ENCODE results near the gene PPAT. TPM values are rescaled to one million over a fixed set of nuclear protein-coding genes. Genes with fewer than 3 reads are reported as not detected.
"Not testable (repeated sequence)": the region's sequence is repeated elsewhere in the genome, so short reads cannot be mapped to it uniquely, and the experiment has no call there.

The PPAT gene
- total RNA-seq, 1 experiment from 2014 or later = 40.6 TPM

- peaks cover 13% of the 10 kb centered on the region; the same call in 1 of the 2 replicates for H3K36me3 ChIP-seq
- peaks cover 8% of the 10 kb centered on the region for H3K4me1 ChIP-seq (replicated peaks)
- no peaks in the 10 kb centered on the region for H3K9me3 ChIP-seq (replicated peaks)
- no peak for DNase-seq (ENCODE audit: low read depth in 1 of 2, low spot score in 2 of 2)
- peak overlapping the region; percentile 50 for H3K4me3 ChIP-seq
- peak overlapping the region; percentile 66 for H3K27ac ChIP-seq
- H3K27me3 ChIP-seq (replicated peaks) = no peaks in the 10 kb centered on the region
Observed at GRCh38 chr4:56388306-56388705, 47.1 kb downstream of the PPAT start.

DNA sequence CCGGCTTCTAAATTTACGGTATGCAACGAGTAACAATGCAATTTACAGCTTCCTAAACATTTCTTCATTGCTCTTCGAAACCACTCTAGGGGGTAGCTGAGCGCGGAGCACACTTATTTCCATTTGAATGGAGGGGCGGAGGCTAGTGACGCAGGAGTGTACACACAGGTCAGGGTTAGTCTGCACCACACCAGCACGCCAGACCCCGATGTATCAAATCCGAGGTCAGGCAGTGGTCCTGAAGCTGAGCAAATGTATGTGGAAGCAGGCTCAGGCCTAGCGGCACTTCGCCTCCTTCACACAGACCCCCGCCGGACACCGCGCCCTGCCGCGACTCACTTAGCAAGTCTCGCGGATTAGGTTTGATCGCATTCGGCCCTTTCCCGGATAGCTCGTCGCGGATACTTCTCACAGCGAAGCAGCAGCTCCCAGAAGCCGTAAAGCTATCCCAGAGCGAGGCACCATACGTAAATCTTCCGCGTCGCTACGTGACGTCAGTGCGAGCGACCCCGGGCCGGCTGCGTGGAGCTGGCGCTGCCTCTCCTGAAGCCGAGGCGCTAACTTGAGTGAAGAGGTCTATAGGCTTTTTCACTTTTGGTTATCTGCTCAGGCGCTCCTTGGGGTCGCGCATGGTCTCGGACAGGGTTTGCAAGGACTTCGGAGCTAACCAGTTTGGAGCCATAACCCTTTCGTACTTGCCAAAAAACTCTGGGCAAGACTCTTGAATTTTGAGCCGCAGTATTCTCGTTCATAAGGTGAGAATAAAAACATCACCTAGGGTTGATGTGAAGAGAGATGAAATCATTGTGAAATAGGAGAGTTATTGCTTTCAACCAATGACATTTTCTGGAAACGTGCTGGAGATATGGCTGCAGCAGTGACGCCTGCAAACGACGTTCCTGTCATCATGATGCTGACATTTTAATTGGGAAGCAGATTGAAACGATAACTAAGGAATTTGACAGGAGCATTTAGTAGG lies 48.1 kb downstream of the PPAT start, which contains the start of gene AASDH:
Gene AASDH (minus strand): TSS at position 469 of the 979 bp plus-strand sequence. CDS start 3,192 bp downstream, outside the sequence.
- H3K36me3 ChIP-seq = peaks cover 6% of the 10 kb centered on the region; the same call in 1 of the 2 replicates
- peaks cover 8% of the 10 kb centered on the region for H3K4me1 ChIP-seq (replicated peaks)
- H3K27ac ChIP-seq = peak within 1 kb of the TSS; percentile 66
- peak; percentile 92 to 95 for DNase-seq (ENCODE audit: low read depth in 1 of 2, low spot score in 2 of 2)
- H3K4me3 ChIP-seq = peak within 1 kb of the TSS; percentile 50
- H3K27me3 ChIP-seq (replicated peaks) = no peaks in the 10 kb centered on the region
- no peaks in the 10 kb centered on the region for H3K9me3 ChIP-seq (replicated peaks)

GRCh38 chr4:56386091-56386490 lies 49.3 kb downstream of the PPAT start:
- Histone ChIP-seq H3K4me3 (no peak overlapping the region), H3K27me3 (replicated peaks) (no peaks in the 10 kb centered on the region), H3K36me3 (no peaks in the 10 kb centered on the region), H3K4me1 (replicated peaks) (peaks cover 8% of the 10 kb centered on the region), H3K27ac (no peak overlapping the region), H3K9me3 (replicated peaks) (no peaks in the 10 kb centered on the region)
- no peak for DNase-seq (ENCODE audit: low read depth in 1 of 2, low spot score in 2 of 2)

- Histone ChIP-seq H3K27me3 (replicated peaks) (no peaks in the 10 kb centered on the region), H3K27ac (no peak overlapping the region), H3K9me3 (replicated peaks) (no peaks in the 10 kb centered on the region), H3K4me1 (replicated peaks) (no peaks in the 10 kb centered on the region), H3K36me3 (peaks cover 4% of the 10 kb centered on the region; the same call in 1 of the 2 replicates), H3K4me3 (no peak overlapping the region)
- no peak for DNase-seq (ENCODE audit: low read depth in 1 of 2, low spot score in 2 of 2)
Observed at GRCh38 chr4:56375458-56375857, 60.0 kb downstream of the PPAT start.

DNA sequence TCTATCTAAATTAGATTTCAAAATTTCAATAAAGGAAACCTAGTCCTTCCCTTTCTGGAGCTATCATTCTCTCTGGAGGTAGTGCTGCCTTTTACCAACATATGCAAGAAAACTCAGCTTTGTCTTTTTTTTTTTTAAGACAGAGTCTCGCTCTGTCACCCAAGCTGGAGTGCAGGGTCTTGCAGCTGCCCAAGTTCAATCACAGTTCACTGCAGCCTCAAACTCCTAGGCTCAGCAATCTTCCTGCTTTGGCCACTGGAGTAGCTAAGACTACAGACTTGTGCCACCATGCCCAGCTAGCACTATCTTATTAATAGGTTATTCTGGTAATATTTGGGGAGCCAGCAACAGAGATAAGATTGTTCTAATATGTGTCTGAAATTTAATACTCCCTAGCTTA lies 60.5 kb downstream of the PPAT start:
- H3K4me3 ChIP-seq = no peak overlapping the region
- no peak overlapping the region for H3K27ac ChIP-seq
- DNase-seq (ENCODE audit: low read depth in 1 of 2, low spot score in 2 of 2) = no peak
- peaks cover 8% of the 10 kb centered on the region; the same call in 1 of the 2 replicates for H3K36me3 ChIP-seq
- no peaks in the 10 kb centered on the region for H3K9me3 ChIP-seq (replicated peaks)
- no peaks in the 10 kb centered on the region for H3K27me3 ChIP-seq (replicated peaks)
- no peaks in the 10 kb centered on the region for H3K4me1 ChIP-seq (replicated peaks)

- no peaks in the 10 kb centered on the region for H3K27me3 ChIP-seq (replicated peaks)
- H3K27ac ChIP-seq = no peak overlapping the region
- H3K4me3 ChIP-seq = no peak overlapping the region
- no peaks in the 10 kb centered on the region for H3K9me3 ChIP-seq (replicated peaks)
- H3K36me3 ChIP-seq = peaks cover 8% of the 10 kb centered on the region; the same call in 1 of the 2 replicates
- no peak for DNase-seq (ENCODE audit: low read depth in 1 of 2, low spot score in 2 of 2)
- no peaks in the 10 kb centered on the region for H3K4me1 ChIP-seq (replicated peaks)
Observed at GRCh38 chr4:56372774-56373173, 62.6 kb downstream of the PPAT start.

DNA sequence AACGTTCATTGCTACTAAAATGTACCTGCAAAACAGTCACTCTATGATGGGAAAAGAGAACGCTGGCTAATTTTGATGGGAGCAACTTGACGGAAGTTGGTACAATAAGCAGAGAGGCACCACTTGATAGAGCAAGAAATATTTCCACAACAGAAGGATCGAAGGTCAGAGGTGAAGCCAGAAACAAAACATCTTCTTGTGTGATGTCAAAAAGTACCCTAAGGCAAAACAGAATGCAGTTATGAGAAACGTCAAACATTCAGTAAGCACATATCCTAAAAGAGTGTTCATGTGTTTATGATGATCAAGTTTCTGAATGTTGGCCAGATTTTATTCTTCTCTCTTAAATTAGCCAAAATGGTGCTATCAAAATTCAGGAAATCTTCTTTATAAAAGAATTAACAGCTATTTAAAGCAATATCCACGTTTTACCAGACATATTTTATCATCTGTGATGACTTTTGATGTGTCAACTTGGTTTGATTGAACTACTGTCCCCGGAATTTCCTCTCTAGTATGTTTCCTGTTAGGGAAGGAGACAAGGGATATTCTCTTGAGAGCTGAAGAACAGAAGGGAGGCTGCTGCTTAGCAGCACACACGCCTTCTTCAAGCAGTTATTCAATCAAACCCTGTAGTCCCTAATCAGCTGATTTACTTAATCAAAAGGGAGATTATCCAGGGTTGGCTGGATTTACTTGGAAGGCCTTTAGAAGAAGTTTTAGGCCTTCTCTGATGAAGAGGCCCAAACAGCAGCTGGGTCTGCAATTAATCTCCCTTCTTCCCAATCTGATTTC lies 63.8 kb downstream of the PPAT start:
- Histone ChIP-seq H3K27me3 (replicated peaks) (no peaks in the 10 kb centered on the region), H3K4me1 (replicated peaks) (no peaks in the 10 kb centered on the region), H3K9me3 (replicated peaks) (no peaks in the 10 kb centered on the region), H3K27ac (no peak overlapping the region), H3K36me3 (peaks cover 8% of the 10 kb centered on the region; the same call in 1 of the 2 replicates), H3K4me3 (no peak overlapping the region)
- DNase-seq (ENCODE audit: low read depth in 1 of 2, low spot score in 2 of 2) = no peak

DNA sequence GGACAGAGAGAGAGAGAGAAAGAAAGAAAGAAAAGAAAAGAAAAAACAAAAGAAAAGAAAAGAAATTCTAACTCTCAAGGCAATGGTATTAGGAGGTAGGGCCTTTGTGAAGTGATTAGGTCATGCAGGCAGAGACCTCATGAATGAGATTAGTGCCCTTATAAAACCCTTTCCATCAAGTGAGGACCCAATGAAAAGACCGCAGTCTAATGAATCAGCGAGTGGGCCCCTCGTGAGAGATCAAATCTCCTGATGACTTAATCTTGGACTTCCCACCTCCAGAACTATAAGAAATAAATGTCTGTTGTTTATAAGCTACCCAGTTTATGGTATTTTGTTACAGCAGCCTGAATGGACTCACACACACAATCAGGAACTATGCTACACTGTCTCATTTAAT lies 65.0 kb downstream of the PPAT start:
- no peaks in the 10 kb centered on the region for H3K9me3 ChIP-seq (replicated peaks)

GRCh38 chr4:56362981-56363380 lies 72.4 kb downstream of the PPAT start:
- not testable (repeated sequence) for H3K4me3 ChIP-seq; H3K4me1 ChIP-seq (replicated peaks); H3K9me3 ChIP-seq (replicated peaks); H3K36me3 ChIP-seq; H3K27ac ChIP-seq; DNase-seq (ENCODE audit: low read depth in 1 of 2, low spot score in 2 of 2); H3K27me3 ChIP-seq (replicated peaks)

More for the DNA sequence above, 65.0 kb downstream of the PPAT start:
- no peaks in the 10 kb centered on the region for H3K27me3 ChIP-seq (replicated peaks)
- no peak overlapping the region for H3K27ac ChIP-seq
- no peaks in the 10 kb centered on the region for H3K4me1 ChIP-seq (replicated peaks)
- H3K36me3 ChIP-seq = peaks cover 8% of the 10 kb centered on the region; the same call in 1 of the 2 replicates
- H3K4me3 ChIP-seq = no peak overlapping the region
- no peak for DNase-seq (ENCODE audit: low read depth in 1 of 2, low spot score in 2 of 2)

DNA sequence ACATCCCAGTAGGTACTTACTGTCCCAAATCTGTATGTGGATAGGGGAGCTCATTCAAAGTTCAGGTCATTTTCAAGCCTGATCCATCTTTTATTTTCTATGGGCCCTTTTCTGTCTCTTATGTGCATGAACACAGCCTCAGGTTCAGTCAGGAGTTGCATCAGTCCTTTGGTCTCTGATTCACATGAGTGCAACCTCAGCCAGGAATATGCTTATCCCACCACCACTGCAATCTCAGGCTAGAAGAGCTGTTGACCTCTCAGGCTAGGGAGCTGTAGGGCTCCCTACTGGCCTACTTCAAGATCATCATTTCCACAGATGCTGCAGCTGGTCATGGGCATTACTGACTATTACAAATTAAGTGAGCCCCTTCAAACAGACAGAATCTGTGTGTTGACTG lies 75.3 kb downstream of the PPAT start:
- H3K4me1 ChIP-seq (replicated peaks) = no peaks in the 10 kb centered on the region
- no peak for DNase-seq (ENCODE audit: low read depth in 1 of 2, low spot score in 2 of 2)
- no peaks in the 10 kb centered on the region for H3K9me3 ChIP-seq (replicated peaks)
- H3K4me3 ChIP-seq = no peak overlapping the region
- no peaks in the 10 kb centered on the region for H3K27me3 ChIP-seq (replicated peaks)
- no peak overlapping the region for H3K27ac ChIP-seq
- no peaks in the 10 kb centered on the region for H3K36me3 ChIP-seq

DNA sequence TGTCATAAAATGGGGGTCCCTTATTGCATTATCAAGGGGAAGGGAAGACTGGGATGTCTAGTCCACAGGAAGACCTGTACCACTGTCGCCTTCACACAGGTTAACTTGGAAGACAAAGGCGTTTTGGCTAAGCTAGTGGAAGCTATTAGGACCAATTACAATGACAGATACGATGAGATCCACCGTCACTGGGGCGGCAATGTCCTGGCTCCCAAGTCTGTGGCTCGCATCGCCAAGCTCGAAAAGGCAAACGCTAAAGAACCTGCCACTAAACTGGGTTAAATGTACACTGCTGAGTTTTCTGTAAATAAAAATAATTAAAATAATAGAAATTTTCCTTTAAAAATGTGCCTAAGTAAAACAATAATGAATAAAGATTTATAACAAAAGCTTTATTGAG lies 78.8 kb downstream of the PPAT start:
- no peaks in the 10 kb centered on the region for H3K9me3 ChIP-seq (replicated peaks)
- no peak for DNase-seq (ENCODE audit: low read depth in 1 of 2, low spot score in 2 of 2)
- no peaks in the 10 kb centered on the region for H3K36me3 ChIP-seq
- H3K4me3 ChIP-seq = no peak overlapping the region
- H3K27ac ChIP-seq = no peak overlapping the region
- H3K27me3 ChIP-seq (replicated peaks) = no peaks in the 10 kb centered on the region
- H3K4me1 ChIP-seq (replicated peaks) = no peaks in the 10 kb centered on the region

GRCh38 chr4:56348576-56348975 lies 86.8 kb downstream of the PPAT start:
- Histone ChIP-seq H3K36me3 (peaks cover 9% of the 10 kb centered on the region), H3K9me3 (replicated peaks) (no peaks in the 10 kb centered on the region), H3K27ac (no peak overlapping the region), H3K27me3 (replicated peaks) (no peaks in the 10 kb centered on the region), H3K4me3 (no peak overlapping the region), H3K4me1 (replicated peaks) (no peaks in the 10 kb centered on the region)
- no peak for DNase-seq (ENCODE audit: low read depth in 1 of 2, low spot score in 2 of 2)

DNA sequence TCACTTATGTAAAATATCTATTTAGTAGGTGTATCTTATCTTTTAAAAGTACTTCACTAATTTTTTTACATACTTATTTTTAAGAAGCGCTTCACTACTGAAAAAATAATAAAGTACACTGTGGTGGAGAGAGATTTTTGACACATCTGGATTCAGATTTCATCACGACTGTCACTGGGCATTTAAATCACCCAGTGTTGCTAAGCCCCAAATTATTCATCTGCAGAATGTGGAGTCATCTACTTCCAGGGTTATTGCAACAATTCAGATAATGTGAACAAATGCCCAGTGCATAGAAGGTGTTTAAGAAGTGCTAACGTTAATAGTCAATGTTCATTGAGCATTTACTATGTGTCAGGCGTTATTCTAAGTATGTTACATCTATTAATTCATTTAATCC lies 90.0 kb downstream of the PPAT start:
- Histone ChIP-seq H3K36me3 (peaks cover 9% of the 10 kb centered on the region), H3K9me3 (replicated peaks) (no peaks in the 10 kb centered on the region), H3K27me3 (replicated peaks) (no peaks in the 10 kb centered on the region), H3K27ac (no peak overlapping the region), H3K4me1 (replicated peaks) (no peaks in the 10 kb centered on the region), H3K4me3 (no peak overlapping the region)
- no peak for DNase-seq (ENCODE audit: low read depth in 1 of 2, low spot score in 2 of 2)
